ENCODE data around the gene CLK4. TPM values are rescaled to one million over a fixed set of nuclear protein-coding genes. Genes with fewer than 3 reads are reported as not detected.

CLK4 gene
- total RNA-seq (2022; extraction: Qiagen RNA extraction; ENCODE audit: low read depth), result 8.5 to 10.0 TPM (median 9.3 TPM) in 5 replicates

GRCh38 chr5:178626484-178627258, at the start of gene CLK4:
CLK4 (minus strand) TSS chr5:178627050; CDS start chr5:178623416, 3,634 bp downstream.

GRCh38 chr5:178590141-178590923, 36.5 kb downstream of the CLK4 start, which contains the start of gene COL23A1:
COL23A1 (minus strand) TSS chr5:178590393.

Other genes starting within 250 kb of the CLK4 start
- gene COL23A1, start 36.7 kb downstream of the CLK4 start, total RNA-seq (2022; extraction: Qiagen RNA extraction; ENCODE audit: low read depth), result not detected in 5 replicates
- gene ZNF354A, start 103.6 kb upstream of the CLK4 start, total RNA-seq (2022; extraction: Qiagen RNA extraction; ENCODE audit: low read depth), result 6.1 to 11.5 TPM (median 8.0 TPM) in 5 replicates
- gene ZNF354B, start 232.9 kb upstream of the CLK4 start, total RNA-seq (2022; extraction: Qiagen RNA extraction; ENCODE audit: low read depth), result 3.1 to 6.1 TPM (median 5.2 TPM) in 5 replicates